ENCODE measurements around the gene ACSF2.

The ACSF2 gene

DNA sequence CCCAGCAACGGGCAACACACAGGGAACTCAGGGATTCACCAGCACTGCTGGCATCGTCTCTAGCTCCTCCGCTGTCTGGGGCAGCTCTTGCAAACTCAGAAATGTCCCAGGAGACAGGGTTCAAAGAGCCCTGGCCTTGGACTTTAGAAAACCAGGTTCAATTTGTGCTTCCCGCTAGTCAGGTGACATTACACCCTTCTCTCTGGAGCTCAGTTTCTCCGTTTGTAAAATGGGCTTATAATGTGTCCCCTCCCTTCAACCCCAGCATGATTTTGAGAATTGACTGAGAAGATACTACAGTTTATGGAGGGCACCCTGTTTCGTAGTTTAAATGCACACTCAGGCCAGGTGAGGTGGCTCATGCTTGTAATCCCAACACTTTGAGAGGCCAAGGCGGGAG, 80.3 kb downstream of the ACSF2 start:
- no peak overlapping the region for H3K27ac ChIP-seq (ENCODE audit: low read length)
- no peak overlapping the region for H3K9ac ChIP-seq (ENCODE audit: low read depth, low read length)

DNA sequence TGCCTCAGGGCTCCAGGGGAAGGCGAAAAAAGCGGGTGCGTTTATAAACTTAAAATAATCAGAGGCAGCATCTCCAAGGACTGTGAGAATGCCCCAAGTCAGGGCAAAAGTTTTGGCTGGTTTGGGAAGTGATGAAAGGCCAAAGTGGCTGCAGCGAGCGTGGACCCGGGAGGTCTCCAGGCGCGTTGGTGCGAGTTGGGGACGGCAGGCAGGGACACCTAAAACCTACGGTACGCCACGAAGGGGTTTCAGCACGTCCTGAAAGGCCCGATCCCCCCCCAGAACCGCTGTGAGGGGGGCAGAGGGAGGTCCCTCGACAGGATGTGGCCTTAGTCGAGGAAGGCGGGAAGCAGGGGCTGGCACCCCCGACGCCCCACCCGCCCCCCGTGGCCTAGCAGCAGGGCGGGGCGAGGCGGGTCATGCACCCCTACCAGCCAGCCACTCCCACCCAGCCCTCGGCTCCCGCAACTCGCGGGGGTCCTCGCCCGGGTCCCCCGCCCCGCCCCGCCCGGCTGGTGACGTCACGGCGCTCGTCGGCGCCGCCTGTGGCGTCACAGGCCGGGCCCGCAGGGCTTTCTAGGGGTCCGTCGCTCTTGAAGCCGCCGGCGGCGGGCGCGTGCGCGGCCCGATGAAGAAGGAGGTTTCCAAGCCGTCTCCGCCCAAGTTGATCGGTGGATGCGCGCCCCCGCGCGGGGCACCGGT, 82.0 kb downstream of the ACSF2 start, which contains the start of gene MYCBPAP:
MYCBPAP (plus strand) TSS at position 569 of the 702 bp plus-strand sequence. CDS start 236 bp downstream, outside the sequence.
- H2AFZ ChIP-seq (ENCODE audit: low read depth, low read length): peak within 1 kb of the TSS; percentile 73
- peak within 1 kb of the TSS; percentile 72 for H3K9ac ChIP-seq (ENCODE audit: low read depth, low read length)
- no peaks in the 10 kb centered on the region for H3K79me2 ChIP-seq (ENCODE audit: insufficient read depth, low read length)
- H3K4me2 ChIP-seq (ENCODE audit: insufficient read depth, low read length): peak within 1 kb of the TSS; percentile 71
- H3K4me1 ChIP-seq (ENCODE audit: insufficient read depth, low read length): peaks cover 33% of the 10 kb centered on the region
- peak; percentile 78 for DNase-seq
- peak within 1 kb of the TSS; percentile 42 to 79 for H3K4me3 ChIP-seq (ENCODE audit: low read depth in 1 of 2, low read length in 2 of 2)
- no peaks in the 10 kb centered on the region for H3K36me3 ChIP-seq (ENCODE audit: insufficient read depth, low read length)
- peaks cover 10% of the 10 kb centered on the region for H3K27me3 ChIP-seq (ENCODE audit: insufficient read depth, low read length, poor library complexity)
- TF ChIP-seq, protein P1, sequence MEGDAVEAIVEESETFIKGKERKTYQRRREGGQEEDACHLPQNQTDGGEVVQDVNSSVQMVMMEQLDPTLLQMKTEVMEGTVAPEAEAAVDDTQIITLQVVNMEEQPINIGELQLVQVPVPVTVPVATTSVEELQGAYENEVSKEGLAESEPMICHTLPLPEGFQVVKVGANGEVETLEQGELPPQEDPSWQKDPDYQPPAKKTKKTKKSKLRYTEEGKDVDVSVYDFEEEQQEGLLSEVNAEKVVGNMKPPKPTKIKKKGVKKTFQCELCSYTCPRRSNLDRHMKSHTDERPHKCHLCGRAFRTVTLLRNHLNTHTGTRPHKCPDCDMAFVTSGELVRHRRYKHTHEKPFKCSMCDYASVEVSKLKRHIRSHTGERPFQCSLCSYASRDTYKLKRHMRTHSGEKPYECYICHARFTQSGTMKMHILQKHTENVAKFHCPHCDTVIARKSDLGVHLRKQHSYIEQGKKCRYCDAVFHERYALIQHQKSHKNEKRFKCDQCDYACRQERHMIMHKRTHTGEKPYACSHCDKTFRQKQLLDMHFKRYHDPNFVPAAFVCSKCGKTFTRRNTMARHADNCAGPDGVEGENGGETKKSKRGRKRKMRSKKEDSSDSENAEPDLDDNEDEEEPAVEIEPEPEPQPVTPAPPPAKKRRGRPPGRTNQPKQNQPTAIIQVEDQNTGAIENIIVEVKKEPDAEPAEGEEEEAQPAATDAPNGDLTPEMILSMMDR (IDR thresholded peaks at IDR 0.05; ENCODE audit: borderline replicate concordance, extremely low read depth, low read length, poor library complexity, severe bottlenecking): no peak
- TF ChIP-seq EZH2 (IDR thresholded peaks at IDR 0.05; ENCODE audit: borderline replicate concordance, low read depth, low read length, severe bottlenecking): no peak
- no peaks in the 10 kb centered on the region for H3K9me3 ChIP-seq (ENCODE audit: insufficient read depth, low read length, severe bottlenecking)
- H4K20me1 ChIP-seq (ENCODE audit: insufficient read depth, low read length): no peaks in the 10 kb centered on the region
- ATAC-seq (ENCODE audit: insufficient read depth, low read depth): peak; percentile 71
- H3K27ac ChIP-seq (ENCODE audit: low read length): peak within 1 kb of the TSS; percentile 69

More for the DNA sequence above, 80.3 kb downstream of the ACSF2 start:
- Histone ChIP-seq H2AFZ (ENCODE audit: low read depth, low read length) (no peak overlapping the region), H3K4me2 (ENCODE audit: insufficient read depth, low read length) (no peak overlapping the region), H3K27me3 (ENCODE audit: insufficient read depth, low read length, poor library complexity) (peaks cover 10% of the 10 kb centered on the region), H3K4me3 (ENCODE audit: low read depth in 1 of 2, low read length in 2 of 2) (no peak overlapping the region), H3K4me1 (ENCODE audit: insufficient read depth, low read length) (peaks cover 33% of the 10 kb centered on the region), H3K36me3 (ENCODE audit: insufficient read depth, low read length) (no peaks in the 10 kb centered on the region), H4K20me1 (ENCODE audit: insufficient read depth, low read length) (no peaks in the 10 kb centered on the region), H3K9me3 (ENCODE audit: insufficient read depth, low read length, severe bottlenecking) (no peaks in the 10 kb centered on the region), H3K79me2 (ENCODE audit: insufficient read depth, low read length) (no peaks in the 10 kb centered on the region)
- no peak for ATAC-seq (ENCODE audit: insufficient read depth, low read depth)
- TF ChIP-seq EZH2 (IDR thresholded peaks at IDR 0.05; ENCODE audit: borderline replicate concordance, low read depth, low read length, severe bottlenecking): no peak
- TF ChIP-seq, protein P1 (IDR thresholded peaks at IDR 0.05; ENCODE audit: borderline replicate concordance, extremely low read depth, low read length, poor library complexity, severe bottlenecking): no peak
- no peak for DNase-seq

DNA sequence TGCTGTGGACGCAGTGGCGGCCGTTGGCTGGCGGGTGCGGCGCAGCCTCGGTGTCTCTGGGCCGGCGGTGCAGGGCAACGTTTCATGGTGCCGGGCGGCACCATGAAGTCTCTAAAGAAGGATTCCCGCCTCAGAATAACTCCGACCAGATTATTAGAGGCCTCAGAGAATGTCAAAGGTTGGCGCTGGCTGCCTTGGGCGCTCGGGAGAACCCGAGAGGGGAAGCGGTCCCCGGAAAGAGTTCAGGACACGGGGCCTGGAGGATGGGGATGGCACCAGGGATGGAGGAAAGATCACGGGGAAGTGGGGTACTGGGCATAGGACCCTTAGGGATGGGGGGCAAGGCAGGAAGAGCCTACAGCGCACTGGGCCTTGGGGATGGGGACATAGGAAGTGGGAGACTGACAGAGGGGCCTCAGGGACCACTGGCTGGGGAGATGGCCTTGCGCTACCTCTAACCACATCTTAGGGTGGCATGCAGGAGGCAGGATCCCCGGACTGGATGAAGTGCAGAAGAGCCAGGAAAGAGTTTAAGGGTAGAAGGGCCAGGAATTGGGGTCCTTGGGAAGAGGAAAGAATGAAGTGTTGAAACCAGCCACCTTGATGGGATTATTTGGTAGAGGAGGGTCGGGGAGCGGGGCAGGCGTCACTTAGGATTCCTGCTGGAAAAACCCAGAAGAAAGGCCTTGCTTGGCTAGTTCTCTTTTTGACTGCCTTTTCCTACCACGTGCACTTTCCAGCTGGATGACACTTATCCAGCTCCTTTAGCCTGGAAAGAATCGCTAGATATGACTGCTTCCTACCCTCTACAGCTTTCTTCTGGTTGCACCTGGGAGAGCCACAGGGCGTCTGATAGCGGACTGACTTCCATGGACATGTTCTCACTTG, 82.8 kb downstream of the ACSF2 start:
- H3K36me3 ChIP-seq (ENCODE audit: insufficient read depth, low read length): no peaks in the 10 kb centered on the region
- DNase-seq: no peak
- no peaks in the 10 kb centered on the region for H3K79me2 ChIP-seq (ENCODE audit: insufficient read depth, low read length)
- peaks cover 8% of the 10 kb centered on the region for H3K27me3 ChIP-seq (ENCODE audit: insufficient read depth, low read length, poor library complexity)
- H4K20me1 ChIP-seq (ENCODE audit: insufficient read depth, low read length): no peaks in the 10 kb centered on the region
- H3K9ac ChIP-seq (ENCODE audit: low read depth, low read length): peak overlapping the region; percentile 72
- H3K4me2 ChIP-seq (ENCODE audit: insufficient read depth, low read length): peak overlapping the region; percentile 71
- peaks cover 33% of the 10 kb centered on the region for H3K4me1 ChIP-seq (ENCODE audit: insufficient read depth, low read length)
- peak overlapping the region; percentile 42 to 79 for H3K4me3 ChIP-seq (ENCODE audit: low read depth in 1 of 2, low read length in 2 of 2)
- H3K9me3 ChIP-seq (ENCODE audit: insufficient read depth, low read length, severe bottlenecking): no peaks in the 10 kb centered on the region
- peak overlapping the region; percentile 73 for H2AFZ ChIP-seq (ENCODE audit: low read depth, low read length)
- ATAC-seq (ENCODE audit: insufficient read depth, low read depth): no peak
- peak overlapping the region; percentile 69 for H3K27ac ChIP-seq (ENCODE audit: low read length)
- TF ChIP-seq, protein P1 (IDR thresholded peaks at IDR 0.05; ENCODE audit: borderline replicate concordance, extremely low read depth, low read length, poor library complexity, severe bottlenecking): peak; percentile 20
- TF ChIP-seq EZH2 (IDR thresholded peaks at IDR 0.05; ENCODE audit: borderline replicate concordance, low read depth, low read length, severe bottlenecking): no peak
